Activated T-helper 1 cell treated with anti-CD3 and anti-CD28 coated beads, Interleukin-2, amount 50 U/mL, for 16 hours (primary cell): ENCODE results near the gene CTSH.

Experiments
- DNase-seq, 2 donors: peaks; one replicate each; pipeline ENCODE4 v3.0.0-alpha.2; 2020; ENCODE audit warnings: low read depth in 1 of 2, low spot score in 1 of 2

Gene CTSH, protein sequence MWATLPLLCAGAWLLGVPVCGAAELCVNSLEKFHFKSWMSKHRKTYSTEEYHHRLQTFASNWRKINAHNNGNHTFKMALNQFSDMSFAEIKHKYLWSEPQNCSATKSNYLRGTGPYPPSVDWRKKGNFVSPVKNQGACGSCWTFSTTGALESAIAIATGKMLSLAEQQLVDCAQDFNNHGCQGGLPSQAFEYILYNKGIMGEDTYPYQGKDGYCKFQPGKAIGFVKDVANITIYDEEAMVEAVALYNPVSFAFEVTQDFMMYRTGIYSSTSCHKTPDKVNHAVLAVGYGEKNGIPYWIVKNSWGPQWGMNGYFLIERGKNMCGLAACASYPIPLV

DNA sequence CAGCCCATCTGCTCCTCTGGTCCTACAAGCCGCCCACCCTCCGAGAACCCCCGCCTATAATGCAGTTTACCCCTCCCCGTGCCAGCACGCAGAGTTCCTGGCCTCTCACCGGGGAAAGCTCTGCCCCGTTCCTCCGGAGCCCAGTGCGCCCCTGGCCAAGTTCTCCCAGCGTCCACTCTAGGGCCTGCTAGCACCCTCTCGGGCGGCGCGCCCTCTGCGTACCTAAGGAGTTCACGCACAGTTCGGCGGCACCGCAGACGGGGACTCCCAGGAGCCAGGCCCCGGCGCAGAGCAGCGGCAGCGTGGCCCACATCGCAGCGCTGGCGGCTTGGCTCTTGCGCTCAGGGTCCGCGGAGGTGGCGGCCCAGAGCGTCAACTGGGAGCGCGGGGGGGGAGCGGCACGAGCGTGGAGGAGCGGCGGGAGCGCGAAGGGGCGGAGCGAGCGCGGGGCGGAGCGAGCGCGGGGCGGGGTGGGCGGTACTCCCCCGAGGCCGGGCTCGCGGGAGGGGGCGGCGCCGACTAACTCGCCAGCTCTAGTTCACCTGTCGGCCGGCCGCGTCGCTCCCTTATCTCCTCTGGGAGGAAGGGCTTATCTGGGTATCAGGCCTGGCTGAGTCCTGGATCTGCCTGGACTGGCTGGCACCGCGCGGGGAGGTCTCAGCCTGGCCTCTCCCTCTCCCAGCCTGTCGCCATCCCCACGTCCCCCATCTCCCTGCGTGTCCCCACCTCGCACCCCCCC lies at the start of gene CTSH:
CTSH (minus strand) TSS at position 378 of the 739 bp plus-strand sequence; CDS start at position 313, 65 bp downstream.
- peak; percentile 40 to 47 for DNase-seq

DNA sequence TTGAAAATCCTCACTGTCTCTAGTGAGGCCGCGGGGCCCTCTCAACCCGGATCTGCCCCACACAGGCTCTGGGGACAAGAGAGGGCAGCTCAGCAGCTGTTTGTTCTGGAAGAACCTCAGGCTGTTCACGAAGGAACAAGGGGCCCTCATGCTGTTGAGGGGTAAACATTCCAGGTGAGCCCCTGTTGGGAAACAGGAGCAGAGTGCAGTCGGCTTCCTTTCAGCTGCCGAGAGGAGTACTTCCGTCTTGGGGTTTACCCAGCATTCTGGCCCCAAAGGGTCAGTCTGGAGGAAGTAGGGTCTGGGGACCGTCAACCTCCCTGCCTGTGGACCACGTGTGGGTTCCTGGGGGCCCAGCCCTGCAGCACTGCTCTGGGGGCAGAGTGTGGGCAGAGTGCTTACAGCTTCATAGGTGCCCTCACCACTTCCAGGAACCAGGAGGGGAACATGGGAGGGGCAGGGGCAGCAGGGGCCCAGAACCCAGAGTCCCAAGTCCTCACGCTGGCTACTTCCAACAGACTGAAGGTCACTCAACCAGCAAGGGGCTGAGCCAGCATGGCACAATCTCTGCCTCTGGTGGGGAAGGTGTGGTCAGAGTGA lies 49.2 kb upstream of the CTSH start:
- no peak for DNase-seq

DNA sequence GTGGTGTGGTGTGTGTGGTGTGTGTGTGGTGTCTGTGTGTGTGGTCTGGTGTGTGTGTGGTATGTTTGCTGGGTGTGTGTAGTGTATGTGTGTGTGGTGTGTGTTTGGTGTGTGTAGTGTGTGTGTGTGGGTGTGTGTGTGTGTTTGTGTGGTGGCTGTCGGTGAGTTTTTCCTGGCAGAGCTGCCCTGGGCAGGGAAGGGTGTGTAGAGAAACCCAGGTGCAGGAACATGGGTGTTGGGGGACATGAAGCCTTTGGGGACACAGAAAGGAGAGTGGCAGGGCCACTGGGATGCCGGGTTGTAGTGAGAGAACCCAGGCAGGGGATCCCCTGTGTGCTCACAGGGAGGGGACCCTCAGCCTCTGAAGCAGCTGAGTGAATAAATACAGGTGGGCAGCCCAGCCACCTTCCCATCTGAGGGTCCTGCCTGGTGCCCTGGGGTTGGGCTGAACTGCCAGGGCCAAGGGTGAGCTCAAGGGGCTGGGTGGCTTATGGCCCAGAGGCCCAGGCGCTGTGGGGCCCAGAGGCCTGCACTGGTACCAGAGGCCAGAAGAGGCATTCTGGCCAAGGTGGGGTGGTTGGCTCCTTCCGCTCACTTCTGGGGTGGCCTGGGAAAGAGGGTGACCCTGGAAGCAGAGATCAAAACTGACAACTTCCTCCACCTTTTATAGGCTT lies 48.5 kb upstream of the CTSH start:
- DNase-seq, result no peak

DNA sequence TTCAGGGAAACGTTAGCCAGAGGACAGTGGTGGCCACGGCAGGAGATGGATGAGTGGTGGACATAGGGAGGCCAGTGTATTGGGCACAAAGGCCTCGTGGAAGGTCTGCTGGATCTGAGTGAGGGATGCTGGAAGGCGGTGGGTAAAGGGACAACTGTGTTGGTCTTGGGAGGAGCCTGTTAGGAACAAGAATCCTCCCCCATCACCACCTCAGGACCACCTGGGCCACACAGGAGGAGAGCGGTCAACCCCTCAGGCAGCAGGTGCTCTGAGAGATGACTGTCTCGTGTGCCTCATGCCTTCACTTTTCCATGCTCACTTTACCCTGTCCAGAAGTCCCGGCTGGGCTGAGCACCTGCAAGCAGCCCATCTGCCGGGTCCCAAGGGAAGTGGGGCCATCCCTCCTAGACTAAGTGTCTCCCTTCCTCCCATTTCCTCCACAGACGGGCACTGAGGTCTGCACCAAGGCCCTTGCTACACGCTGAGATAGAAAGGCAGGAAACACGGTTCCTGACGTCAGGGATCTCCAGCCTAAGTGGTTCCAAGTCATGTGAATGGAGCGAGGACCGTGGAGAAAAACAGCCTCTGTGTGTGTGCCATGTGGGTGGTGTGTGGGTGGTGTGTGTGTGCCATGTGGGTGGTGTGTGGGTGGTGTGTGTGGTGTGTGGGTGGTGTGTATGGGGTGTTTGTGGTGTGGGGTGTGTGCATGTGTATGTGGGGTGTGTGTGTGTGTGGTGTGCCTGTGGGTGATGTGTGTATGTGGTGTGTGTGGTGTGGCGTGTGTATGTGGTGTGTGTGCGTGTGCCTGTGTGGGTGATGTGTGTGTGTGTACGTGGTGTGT lies 47.8 kb upstream of the CTSH start:
- no peak for DNase-seq

DNA sequence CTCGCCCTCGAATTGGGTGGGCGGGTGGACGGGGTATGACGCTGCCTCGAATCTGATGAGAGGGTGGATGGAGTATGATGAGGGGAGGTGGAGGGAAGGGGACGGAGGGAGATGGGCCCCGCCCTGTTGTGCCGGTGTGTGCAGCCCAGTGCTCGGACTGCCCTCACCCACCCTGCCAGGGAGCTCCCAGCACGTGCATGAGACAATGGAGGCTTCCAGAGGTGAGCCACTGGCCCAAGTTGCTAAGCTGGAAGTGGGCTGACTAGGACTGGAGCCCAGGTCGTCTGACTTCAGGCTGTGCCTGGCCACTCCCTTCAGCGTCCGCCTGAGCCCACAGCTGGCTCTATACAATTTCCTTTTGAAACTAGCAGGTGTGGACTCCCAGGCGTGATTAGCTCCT lies 47.0 kb upstream of the CTSH start:
- DNase-seq, result no peak

DNA sequence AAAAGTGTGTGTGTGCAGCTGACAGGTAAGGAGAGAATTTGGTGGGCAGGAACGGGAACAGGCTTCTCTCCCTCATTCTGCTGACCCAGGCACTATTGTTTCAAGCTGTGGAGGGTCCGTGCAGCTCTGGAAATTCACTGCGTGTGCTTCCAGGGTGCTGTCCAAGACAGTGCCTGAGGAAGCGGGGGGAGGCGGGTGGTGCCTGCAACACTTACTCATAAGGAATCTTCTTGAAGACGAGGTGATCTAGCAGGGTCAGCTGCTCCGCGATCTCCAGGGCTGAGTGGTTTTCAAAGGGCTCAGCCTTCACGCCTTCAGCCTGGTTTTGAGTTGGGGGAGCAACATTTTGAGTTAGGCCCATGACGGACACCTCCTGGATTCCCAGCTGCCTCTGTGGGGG lies 46.6 kb upstream of the CTSH start:
- DNase-seq, result no peak

DNA sequence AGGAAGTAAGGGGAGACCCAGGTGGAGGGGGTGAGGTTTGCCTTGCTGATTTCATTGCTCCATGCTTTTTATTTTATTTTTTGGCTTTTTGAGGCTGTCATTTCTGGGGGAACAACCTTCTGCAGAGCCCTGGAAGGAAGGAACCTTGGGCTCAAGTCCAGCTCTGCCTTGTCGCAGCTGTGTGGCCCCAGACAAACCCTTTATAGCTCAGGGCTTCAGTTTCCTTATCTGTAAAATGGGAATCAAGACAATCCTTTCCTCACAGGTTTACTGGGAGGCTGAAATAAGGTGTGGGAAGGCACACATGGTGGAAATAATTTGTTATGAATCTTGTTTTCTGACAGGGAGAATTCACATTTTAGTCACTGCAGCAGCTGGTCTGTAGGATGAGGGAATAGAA lies 45.4 kb upstream of the CTSH start:
- DNase-seq, result no peak

DNA sequence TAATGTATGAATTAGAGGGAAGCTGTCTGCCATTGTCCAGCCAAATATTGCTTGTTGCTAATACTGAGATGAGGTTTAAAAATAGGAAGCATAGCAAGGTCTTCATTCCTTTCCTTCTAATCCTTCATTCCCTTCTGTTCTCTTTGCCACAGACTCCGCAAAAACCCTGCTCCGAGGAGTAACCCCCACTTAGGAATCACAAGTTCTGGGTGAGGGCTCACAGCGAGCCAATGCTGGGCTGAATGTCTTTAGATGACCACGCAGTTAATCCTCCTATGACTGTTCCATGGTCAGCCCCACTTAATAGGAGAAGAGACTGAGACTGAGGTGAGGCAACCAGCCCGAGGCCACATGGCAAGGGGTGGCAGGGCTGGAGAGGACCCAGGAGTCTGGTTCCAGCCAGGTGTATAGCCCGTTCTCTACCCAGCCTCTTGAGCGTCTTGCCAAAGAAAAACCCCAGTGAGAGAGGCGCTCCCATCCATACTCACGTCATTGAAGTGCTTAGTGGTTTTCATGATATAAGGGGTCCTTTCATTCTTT lies 44.9 kb upstream of the CTSH start:
- no peak for DNase-seq

DNA sequence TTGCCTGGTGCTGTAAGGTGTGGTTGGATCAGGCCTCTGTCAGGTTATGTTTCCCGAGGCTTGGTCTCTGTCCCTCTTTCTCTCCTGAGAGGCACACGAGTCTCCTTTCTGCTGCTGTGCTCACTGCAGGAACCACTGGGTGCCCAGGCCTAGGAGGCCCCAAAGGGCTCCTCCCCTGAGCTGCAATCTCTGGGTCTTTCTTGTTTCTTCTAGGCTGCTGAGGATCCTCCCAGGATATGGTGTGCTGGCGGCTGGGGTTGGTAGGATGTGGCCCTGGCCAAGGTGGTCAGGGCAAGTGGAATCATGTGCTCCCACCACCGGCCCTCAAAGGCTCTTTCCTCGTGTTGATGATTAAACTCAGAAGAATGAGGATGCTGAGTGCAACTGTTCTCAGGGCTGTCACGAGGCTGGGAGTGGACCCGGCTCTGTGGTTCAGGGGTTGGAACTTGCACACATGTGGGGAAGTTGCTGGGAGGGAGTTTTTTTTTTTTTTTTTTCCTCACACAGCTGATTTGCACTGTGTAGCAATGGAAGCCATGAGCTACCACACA lies 43.6 kb upstream of the CTSH start:
- DNase-seq, result no peak

DNA sequence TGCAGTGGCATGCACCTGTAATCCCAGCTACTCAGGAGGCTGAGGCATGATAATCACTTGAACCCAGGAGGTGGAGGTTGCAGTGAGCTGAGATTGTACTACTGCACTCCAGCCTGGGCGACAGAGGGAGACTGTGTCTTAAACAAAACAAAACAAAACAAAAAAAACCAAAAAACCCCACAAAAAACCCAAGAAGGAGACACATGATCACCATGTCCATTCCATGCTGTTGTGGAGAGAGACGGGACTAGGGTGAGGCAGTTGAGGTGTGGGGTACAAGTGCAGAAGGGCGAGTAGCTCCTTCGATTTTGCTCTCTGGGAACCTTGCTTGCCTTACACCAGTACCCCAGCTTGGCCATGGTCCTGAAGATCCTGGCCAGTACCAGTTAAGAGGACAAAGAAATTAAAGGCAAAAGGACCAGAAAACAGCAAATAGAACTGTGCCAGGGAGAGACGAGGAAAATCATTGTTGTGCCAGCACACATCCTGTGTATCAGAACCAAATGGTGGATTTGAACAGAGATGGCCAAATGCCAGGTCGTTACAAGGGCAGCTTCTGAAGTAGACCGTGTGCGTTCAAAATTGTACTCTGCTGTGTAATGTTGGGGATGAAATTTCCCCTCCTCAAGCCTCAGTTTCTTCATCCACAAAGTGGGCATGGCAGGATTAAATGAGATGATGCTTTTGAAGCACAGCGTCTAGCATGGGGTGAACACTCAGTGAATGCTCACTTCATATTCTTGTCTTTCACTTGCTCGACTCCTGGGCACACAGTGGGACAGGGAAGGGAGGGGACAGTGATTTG lies 42.9 kb upstream of the CTSH start:
- DNase-seq, result no peak

DNA sequence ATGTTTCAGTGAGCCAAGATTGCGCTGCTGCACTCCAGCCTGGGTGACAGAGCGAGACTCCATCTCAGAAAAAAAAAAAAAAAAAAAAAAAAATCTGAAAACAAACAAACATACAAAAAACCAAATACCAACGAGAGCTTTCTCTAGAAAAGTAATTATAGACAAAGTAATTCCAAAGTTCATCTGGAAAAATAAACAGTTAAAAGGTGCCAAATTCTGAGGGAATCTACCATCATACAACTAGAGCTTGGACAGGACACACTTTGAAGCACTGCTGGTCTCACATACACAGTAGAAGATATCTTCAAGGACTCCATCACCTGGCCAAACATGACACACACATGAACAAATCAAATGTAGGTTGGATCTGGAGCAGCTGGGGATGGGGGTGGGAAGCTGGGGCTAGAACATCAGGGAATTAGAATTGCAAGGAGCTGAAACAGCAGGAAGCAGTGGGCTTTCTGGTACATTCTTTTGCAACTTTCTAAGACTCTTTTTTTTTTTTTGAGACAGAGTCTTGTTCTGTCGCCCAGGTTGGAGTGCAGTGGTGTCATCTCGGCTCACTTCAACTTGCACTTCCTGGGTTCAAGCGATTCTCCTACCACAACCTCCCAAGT lies 41.1 kb upstream of the CTSH start:
- no peak for DNase-seq

DNA sequence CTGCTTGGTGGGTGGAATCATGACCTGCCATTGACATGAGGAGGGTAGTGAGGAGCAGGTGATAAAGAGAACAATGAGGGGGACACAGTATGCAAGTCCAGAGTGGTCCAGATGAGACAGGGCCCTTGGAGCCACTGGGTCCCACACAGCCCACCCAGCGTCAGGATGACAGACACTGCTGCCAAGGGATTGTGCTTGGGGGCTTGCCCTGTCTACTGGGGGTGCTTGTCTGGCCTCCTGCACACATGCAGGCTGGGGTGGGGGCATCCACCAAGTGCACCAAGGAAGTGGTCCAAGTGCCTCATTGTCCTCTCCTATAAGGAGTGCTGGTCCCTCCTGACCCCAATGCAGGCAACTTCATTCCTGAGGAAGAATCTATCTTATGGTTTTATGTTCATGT lies 39.2 kb upstream of the CTSH start:
- DNase-seq, result no peak

DNA sequence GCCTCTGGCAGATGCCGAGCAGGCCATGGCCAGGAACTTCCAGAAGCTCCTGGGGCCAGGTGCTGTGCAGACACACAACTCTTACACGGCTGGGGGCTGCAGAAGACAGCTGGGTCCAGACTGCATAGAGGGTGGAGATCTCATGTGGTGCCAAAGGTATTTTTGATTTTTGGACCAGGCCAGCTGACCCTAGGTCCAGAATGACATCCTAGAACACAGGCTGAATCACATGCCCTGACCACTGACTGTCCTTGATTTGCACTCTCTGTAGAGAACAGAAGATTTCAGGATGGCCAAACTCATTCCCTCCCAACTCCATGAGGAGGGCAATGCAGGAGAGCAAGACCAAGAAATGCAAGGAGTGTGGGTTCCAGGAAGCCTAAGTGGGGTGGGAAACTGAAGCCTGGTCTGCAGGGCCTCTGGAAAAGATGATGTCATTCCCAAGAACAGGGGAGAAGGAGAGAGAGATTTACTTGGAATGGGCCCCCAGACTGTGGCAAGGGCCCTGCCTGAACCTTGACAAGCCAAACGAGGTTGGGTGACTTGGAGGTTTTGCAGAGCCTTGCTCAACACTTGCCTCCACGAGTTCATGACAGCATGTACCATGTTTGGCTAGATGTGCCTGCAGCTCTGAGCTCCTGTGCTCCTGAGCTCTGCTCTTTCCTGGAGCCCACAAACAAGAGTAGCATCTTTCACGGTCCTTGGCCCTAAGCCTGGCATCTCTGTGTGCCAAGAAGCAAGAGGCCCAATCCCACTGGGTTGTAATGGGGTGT lies 38.5 kb upstream of the CTSH start:
- DNase-seq, result no peak

DNA sequence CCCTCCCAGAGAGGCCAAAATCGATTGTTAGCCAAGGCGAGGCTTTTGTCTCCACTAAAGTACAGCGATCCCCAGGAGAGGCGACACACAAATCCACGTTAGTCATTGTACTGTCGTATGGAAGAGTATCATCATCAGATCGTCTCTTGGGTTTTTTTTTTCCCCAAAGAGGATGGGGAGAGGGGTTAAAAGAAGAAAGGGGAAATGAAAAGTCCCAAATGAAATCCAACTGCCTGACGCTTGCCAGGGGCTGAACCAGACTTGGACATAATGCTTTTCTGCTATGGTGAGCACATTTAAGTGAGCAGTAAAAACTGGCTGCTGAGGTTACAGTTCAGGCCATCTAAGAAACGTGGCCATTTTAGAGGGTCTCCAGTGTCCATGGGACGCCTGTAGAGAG lies 37.9 kb upstream of the CTSH start:
- no peak for DNase-seq

DNA sequence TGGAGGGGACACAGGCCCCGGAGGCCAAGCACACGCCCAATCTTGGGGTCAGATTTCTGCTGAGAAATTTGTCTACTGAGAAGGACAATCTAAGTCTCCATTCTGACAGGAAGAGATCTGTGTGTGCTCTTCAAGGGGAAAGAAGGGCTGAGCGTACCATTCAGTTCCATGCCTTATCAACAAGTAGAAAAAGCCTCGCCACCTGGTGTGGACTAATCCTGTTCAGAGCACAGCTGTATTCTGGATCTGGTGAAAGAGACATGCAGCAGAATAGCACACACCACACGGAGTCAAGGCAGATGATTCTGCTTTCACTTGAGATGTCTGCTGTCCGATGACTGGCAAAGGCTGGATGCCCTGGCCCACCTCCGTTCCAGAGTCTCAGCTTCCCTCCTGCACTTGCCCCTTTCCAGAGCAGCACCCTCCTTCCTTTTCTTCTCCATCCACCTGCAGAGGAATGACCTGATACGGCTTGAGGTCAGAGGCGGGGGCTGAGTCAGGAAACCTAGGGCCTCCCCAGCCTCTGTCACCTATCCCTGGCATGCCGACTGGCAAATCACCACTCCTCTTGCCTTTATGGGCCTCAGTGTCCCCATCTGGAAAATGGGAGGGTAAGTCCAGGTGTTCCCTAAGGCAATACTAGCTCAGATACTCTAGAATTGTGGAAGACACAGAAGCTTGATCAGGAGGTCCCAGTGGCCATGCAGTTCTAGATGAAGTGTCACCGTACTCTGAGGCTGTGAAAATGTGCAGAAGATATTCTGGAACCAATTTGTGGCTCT lies 36.9 kb upstream of the CTSH start:
- no peak for DNase-seq

DNA sequence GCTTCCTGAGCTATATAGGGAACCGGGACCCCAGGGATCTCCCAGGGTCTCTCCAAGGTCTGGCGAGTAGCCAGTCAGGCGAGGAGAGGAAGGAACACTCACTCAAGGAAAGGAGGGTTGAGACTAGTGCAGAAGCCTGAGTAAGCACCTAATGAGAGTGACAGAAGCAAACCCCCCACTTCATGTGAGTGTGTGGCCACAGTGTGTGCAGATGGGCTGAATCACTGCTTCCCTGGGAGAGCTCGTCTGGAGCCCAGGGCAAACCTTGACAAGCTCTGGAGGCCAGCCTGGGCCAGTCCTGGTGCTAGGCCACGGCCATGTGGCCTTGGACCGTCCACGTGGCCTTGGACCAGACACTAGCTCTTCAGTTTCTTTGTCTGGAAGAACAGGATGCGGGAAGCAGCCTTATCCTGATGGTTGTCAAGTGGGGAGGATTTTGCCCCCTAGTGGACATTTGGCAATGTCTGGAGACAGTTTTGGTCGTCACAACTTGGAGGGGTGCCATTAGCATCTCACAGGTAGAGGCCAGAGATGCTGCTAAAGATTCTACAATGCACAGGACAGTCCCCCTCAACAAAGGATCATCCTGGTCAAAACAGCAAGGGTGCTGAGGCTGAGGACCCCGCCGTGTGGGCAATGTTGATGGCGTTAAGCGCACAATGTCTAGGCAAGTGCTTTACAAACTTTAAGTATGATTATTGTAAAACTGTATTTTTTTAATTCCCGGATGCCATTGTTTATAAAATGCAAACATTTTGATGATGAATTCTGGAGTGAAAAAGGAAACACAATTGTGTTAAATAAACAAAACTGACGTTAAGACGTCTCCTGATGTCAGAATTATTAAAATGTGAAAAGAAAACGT lies 34.8 kb upstream of the CTSH start:
- no peak for DNase-seq
